ENCODE measurements around the gene EIF3J.

EIF3J gene

DNA sequence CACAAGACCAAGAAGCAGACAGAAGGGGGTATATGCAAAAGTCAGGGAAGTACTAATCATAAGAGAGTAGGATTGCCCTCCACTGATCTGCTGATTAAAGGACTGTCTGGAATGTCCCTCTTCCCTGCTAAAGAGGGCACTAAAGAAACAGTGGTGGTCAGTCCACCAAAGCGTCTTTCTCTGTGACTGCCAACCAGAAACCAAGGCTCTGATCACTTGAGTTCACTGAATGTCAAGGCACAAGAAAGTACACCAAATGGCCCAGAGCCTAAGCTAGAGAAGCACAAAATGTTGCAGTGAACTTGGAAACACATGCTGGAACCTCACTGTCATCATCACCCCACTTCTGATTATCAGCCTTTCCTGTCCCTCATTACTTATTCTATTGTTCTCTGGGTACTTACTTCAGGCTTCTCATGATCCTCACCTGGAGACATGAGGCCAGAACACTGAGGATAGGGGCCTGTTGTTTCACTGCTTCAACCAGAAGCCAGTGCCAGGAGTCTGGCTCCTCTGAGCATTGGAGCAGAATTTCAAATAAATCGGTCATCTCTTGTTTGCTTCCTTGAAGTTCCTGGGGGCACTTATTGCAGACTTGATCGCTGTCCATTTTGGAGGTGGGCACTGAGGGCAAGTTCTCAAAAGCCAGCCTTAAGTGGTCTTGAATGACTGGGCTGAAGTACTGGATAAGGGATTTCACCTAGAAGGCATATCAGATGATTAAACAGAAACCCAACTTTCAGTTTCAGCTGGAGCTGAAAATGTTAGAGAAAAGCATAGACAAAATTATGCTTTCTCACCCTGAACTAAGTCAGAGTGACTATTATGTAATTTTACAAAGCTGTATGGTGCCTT is 58.9 kb downstream of the EIF3J start:
- DNase-seq (ENCODE audit: low read depth) = no peak

DNA sequence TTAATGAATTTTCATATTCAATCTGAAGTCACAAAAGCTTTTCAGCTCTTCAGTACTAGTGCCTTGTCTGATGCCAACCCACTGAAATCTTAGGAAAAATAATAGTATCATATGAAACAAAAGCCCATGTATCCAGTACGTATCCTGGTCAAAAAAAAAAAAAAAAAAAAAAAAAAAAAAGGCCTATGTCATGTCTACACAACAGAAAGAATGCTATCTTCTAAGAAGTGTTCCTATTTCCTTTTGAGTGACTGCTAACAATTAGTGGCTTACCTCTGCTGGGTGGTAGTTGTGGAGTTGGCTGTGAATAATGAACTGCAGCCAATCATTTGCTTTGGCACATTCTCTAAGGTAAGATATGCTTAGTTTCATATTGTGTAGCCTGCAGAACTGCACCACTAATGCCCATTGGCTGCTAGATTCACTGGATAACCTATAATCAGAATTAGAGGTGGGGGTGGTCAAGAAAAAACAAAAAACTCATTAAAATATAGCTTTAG is 59.6 kb downstream of the EIF3J start:
- DNase-seq (ENCODE audit: low read depth) = no peak

DNA sequence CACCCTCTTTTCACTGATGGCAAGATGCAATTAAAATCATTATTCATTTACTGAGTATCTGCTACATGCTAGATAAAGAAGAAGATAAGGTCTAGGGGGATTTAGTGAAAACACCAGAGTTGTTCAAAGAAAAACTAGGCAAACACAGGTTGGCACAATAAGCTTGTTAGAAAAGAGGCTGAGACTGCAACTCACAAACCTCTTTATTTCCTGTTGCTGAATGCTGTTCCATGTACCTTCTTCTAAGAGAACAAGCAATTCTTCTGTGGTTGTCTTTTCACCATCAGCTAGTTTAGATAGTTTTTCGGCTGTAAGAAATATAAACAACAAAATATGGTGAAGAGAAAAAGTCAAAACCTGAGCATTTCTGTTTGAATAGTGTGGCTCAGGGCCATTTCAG is 61.1 kb downstream of the EIF3J start:
- no peak for DNase-seq (ENCODE audit: low read depth)

DNA sequence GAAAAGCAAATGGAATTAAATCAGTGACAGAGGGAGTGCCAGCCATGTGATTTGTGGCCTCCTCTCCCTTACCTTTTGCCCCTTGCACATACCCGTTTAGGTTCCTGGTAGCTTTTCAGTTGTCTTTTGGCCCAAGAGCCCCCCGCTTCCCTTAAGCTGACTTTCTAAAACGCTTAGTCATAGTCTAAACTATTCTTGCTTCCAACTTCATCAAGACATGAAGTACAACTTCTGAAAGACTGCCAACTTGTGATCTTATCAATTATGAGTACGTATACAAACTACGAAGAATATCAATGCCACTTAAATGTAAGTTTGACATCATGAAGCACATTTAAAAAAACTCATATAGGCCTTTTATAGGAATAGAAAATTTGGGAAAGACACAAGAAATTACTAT is 61.9 kb downstream of the EIF3J start:
- no peak for DNase-seq (ENCODE audit: low read depth)

DNA sequence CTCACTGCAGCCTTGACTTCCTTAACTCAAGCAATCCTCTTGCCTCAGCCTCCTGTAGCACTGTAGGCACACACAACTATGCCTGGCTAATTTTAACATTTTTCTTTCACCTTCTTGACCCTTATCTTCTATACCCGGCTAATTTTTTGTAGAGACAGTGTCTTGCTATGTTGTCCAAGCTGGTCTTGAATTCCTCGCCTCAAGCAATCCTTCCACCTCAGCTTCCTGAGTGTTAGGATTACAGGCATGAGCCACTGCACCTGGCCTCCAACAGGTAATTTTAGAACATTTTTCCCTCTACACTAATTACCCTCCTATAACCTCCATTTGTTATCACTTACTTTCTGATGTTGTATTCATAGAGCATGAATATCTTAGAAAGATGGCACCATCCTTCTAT is 66.2 kb downstream of the EIF3J start:
- DNase-seq (ENCODE audit: low read depth) = no peak

DNA sequence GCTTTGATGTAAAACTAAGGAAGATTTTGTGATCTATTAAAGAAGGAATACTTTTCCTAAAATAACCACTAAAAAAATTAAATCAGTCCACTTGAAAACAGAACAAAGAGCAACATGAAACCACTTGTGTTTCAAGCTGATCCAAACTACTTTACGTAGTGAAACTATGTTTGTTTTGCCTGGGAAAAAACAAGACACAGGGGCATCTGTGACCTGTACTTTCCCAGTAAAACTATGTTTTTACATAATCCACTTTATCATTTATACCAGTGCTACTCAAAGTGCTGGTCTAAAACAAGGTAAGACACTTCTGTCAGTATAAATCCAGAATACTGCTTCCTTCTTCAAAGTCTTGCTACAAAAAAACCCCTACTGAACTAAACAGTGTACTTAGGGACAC is 69.8 kb downstream of the EIF3J start:
- no peak for DNase-seq (ENCODE audit: low read depth)

Data from HS-27A (cell line).